Bronchial epithelial cell (primary cell): ENCODE measurements around the gene SOX15. TPM values are rescaled to one million over a fixed set of nuclear protein-coding genes. Genes with fewer than 3 reads are reported as not detected.
A peak's percentile ranks its signal among the peaks of the same experiment; 100 is the strongest.

Experiments used
- DNase-seq: peaks from one replicate; pipeline ENCODE4 v3.0.0-alpha.2; 2010; ENCODE audit warnings: low read depth
- FAIRE-seq: peaks from 2 replicates; lab custom pipeline; 2011; peaks lifted over from hg19 to GRCh38; lab: Jason Lieb, UNC
- H3K27me3 ChIP-seq: 2 replicates; pipeline ENCODE4 v1.5.1; 2011; ENCODE audit warnings: low read length; ENCODE audit not compliant: control insufficient read depth, insufficient read depth
- H3K36me3 ChIP-seq: 2 replicates; pipeline ENCODE4 v1.5.1; 2011; ENCODE audit warnings: low read length; ENCODE audit not compliant: control insufficient read depth, insufficient read depth
- H3K4me3 ChIP-seq: 2 replicates; pipeline ENCODE4 v1.5.1; 2011; ENCODE audit warnings: mild to moderate bottlenecking, low read depth, low read length, control low read depth
- CTCF ChIP-seq: IDR thresholded peaks from 2 replicates; pipeline ENCODE4 v1.5.1; 2011; ENCODE audit warnings: mild to moderate bottlenecking, moderate library complexity, low read length, control low read depth, inconsistent platforms; ENCODE audit not compliant: insufficient read depth, severe bottlenecking
- total RNA-seq: library from RNA; depleted of rRNA; stranded (reverse); fragments of >200 nt; gene quantifications from 2 replicates; pipeline ENCODE4 v1.2.1, GENCODE V29; 2014

SOX15 gene
- total RNA-seq, 1 donor from 2014 or later = 23.4 TPM

GRCh38 chr17:7573324-7574080, 16.4 kb downstream of the SOX15 start:
- H3K36me3 ChIP-seq = peaks cover 47% of the 10 kb centered on the region
- FAIRE-seq = no peak
- peak overlapping the region; percentile 100 for H3K4me3 ChIP-seq
- no peaks in the 10 kb centered on the region for H3K27me3 ChIP-seq
- peak; percentile 54 for DNase-seq
- no peak for TF ChIP-seq CTCF

DNA sequence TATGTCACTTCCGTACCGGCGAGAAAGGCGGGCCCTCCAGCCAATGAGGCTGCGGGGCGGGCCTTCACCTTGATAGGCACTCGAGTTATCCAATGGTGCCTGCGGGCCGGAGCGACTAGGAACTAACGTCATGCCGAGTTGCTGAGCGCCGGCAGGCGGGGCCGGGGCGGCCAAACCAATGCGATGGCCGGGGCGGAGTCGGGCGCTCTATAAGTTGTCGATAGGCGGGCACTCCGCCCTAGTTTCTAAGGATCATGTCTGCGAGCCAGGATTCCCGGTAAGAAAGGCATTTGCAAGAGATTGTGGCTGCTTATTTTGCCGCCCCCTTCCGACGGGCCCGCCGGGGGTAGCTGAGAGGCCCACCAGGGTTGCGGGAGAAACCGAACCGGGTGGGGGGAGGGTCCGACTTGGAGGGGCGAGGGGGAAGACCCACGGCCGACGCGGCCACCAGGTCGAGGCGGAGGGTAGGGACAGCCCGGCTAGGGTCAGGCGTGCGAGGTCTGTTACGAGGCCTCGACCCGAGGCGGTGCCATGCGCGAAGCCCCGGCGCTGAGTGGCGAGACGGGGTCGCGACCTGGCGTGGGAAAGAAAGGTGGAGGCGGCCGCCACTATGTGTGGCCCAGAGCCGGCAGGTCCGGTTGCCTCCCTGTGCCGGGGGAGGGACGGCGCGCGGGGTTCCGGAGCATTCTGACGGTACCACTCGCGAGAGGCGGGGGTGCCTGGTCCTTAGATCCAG, 17.1 kb downstream of the SOX15 start:
- Histone ChIP-seq H3K36me3 (peaks cover 44% of the 10 kb centered on the region), H3K4me3 (peak overlapping the region; percentile 100), H3K27me3 (no peaks in the 10 kb centered on the region)
- no peak for TF ChIP-seq CTCF
- FAIRE-seq (no peak), DNase-seq (peak; percentile 96)

DNA sequence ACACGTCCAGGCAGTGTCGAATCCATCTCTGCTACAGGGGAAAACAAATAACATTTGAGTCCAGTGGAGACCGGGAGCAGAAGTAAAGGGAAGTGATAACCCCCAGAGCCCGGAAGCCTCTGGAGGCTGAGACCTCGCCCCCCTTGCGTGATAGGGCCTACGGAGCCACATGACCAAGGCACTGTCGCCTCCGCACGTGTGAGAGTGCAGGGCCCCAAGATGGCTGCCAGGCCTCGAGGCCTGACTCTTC, 17.6 kb downstream of the SOX15 start:
- FAIRE-seq (no peak), DNase-seq (no peak)
- H3K27me3 ChIP-seq = no peaks in the 10 kb centered on the region
- peak overlapping the region; percentile 100 for H3K4me3 ChIP-seq
- no peak for TF ChIP-seq CTCF
- H3K36me3 ChIP-seq = peaks cover 43% of the 10 kb centered on the region

GRCh38 chr17:7570351-7570750, 19.5 kb downstream of the SOX15 start:
- no peak for DNase-seq
- no peak overlapping the region for H3K4me3 ChIP-seq
- no peaks in the 10 kb centered on the region for H3K27me3 ChIP-seq
- TF ChIP-seq CTCF = no peak
- H3K36me3 ChIP-seq = peaks cover 37% of the 10 kb centered on the region
- peak; percentile 75 for FAIRE-seq

DNA sequence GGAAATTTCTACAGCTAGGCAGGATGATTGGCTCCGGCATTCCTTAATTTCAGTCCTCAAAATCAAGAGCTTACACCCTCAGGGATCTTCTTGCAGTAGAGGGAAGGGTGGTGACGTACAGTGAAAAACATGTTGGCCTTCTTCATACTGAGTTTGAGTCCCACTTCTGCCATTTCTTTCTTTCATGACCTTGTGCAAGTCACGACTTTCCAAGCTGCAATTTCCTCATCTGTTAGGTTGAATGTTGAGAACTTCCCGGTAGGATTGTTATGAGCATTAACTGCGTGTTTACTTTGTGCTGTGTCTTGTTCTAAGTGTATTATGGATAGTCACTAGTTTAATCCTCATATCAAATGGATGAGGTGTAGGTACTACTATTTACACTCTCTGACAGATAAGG, 20.3 kb downstream of the SOX15 start:
- no peaks in the 10 kb centered on the region for H3K27me3 ChIP-seq
- DNase-seq (no peak), FAIRE-seq (no peak)
- H3K4me3 ChIP-seq = no peak overlapping the region
- no peak for TF ChIP-seq CTCF
- peaks cover 35% of the 10 kb centered on the region for H3K36me3 ChIP-seq
